Right atrium auricular region (tissue), 2 donors: ENCODE results near the gene CABLES1. TPM values are rescaled to one million over a fixed set of nuclear protein-coding genes. Genes with fewer than 3 reads are reported as not detected.

Experiments
- DNase-seq: peaks from one replicate; pipeline ENCODE4 v3.0.0-alpha.2; 2019; ENCODE audit warnings: low spot score
- H3K27ac ChIP-seq, 2 donors: fragments of 200-600 bp; sonication (generic); 1 replicate in 1 of 2; 2 replicates in 1 of 2; pipeline ENCODE4 v1.5.1; 2016 to 2019
- H3K27me3 ChIP-seq, 2 donors: fragments of 200-600 bp; sonication (generic); one replicate each; pipeline versions ENCODE4 v1.5.1 to v1.6.0; 2017 to 2019
- H3K36me3 ChIP-seq: fragments of 200-600 bp; sonication (generic); one replicate; pipeline ENCODE4 v1.5.1; 2016
- H3K4me1 ChIP-seq, 2 donors: fragments of 200-600 bp; sonication (generic); one replicate each; pipeline versions ENCODE4 v1.5.1 to v1.6.0; 2017 to 2019
- H3K4me3 ChIP-seq, 2 donors: fragments of 200-600 bp; sonication (generic); 1 replicate in 1 of 2; 2 replicates in 1 of 2; pipeline ENCODE4 v1.5.1; 2017 to 2019; ENCODE audit warnings: mild to moderate bottlenecking in 1 of 2, moderate library complexity in 1 of 2
- H3K9me3 ChIP-seq, 2 donors: fragments of 200-600 bp; sonication (generic); one replicate each; pipeline ENCODE4 v1.5.1; 2019
- CTCF ChIP-seq, 2 donors: fragments of 200-600 bp; sonication (generic); IDR thresholded peaks; one replicate each; pipeline ENCODE4 v1.5.1; 2019; ENCODE audit warnings: antibody characterized with exemption in 2 of 2
- total RNA-seq, 2 donors: library from RNA; depleted of rRNA; stranded (reverse); fragments of >200 nt; gene quantifications; one replicate each; pipeline ENCODE4 v1.1.0, GENCODE V29; 2016

CABLES1 gene
- total RNA-seq, 2 donors from 2014 or later, result 5.4 to 6.9 TPM

- no peak overlapping the region for H3K4me3 ChIP-seq
- no peaks in the 10 kb centered on the region for H3K36me3 ChIP-seq
- H3K27me3 ChIP-seq, result no peaks in the 10 kb centered on the region
- H3K9me3 ChIP-seq, result peaks cover 0 to 7% of the 10 kb centered on the region in 2 donors
- DNase-seq, result no peak
- no peak overlapping the region for H3K27ac ChIP-seq
- no peak for TF ChIP-seq CTCF (IDR thresholded peaks at IDR 0.05)
- H3K4me1 ChIP-seq, result peaks cover 0 to 7% of the 10 kb centered on the region in 2 donors
Observed at GRCh38 chr18:23115683-23116096, 19.6 kb upstream of the CABLES1 start.

GRCh38 chr18:23121133-23121532, 14.2 kb upstream of the CABLES1 start:
- no peaks in the 10 kb centered on the region for H3K4me1 ChIP-seq

GRCh38 chr18:23122334-23123229, 12.7 kb upstream of the CABLES1 start:
- H3K4me1 ChIP-seq, result no peaks in the 10 kb centered on the region
- H3K4me3 ChIP-seq, result no peak overlapping the region
- H3K27me3 ChIP-seq, result no peaks in the 10 kb centered on the region
- H3K36me3 ChIP-seq, result no peaks in the 10 kb centered on the region
- no peaks in the 10 kb centered on the region for H3K9me3 ChIP-seq
- no peak overlapping the region for H3K27ac ChIP-seq
- TF ChIP-seq CTCF (IDR thresholded peaks at IDR 0.05), result no peak
- no peak for DNase-seq

More at GRCh38 chr18:23121133-23121532, 14.2 kb upstream of the CABLES1 start:
- H3K36me3 ChIP-seq, result no peaks in the 10 kb centered on the region
- H3K27ac ChIP-seq, result no peak overlapping the region
- no peak for DNase-seq
- no peak overlapping the region for H3K4me3 ChIP-seq
- no peaks in the 10 kb centered on the region for H3K9me3 ChIP-seq
- no peak for TF ChIP-seq CTCF (IDR thresholded peaks at IDR 0.05)
- H3K27me3 ChIP-seq, result no peaks in the 10 kb centered on the region

- Histone ChIP-seq H3K4me3 (no peak overlapping the region), H3K27ac (no peak overlapping the region), H3K27me3 (no peaks in the 10 kb centered on the region), H3K4me1 (no peaks in the 10 kb centered on the region), H3K9me3 (no peaks in the 10 kb centered on the region), H3K36me3 (no peaks in the 10 kb centered on the region)
- no peak for TF ChIP-seq CTCF (IDR thresholded peaks at IDR 0.05)
- DNase-seq, result no peak
Observed at GRCh38 chr18:23126376-23127056, 8.8 kb upstream of the CABLES1 start.

GRCh38 chr18:23127090-23127489, 8.2 kb upstream of the CABLES1 start:
- no peak for DNase-seq

More at GRCh38 chr18:23127090-23127489, 8.2 kb upstream of the CABLES1 start:
- Histone ChIP-seq H3K4me3 (no peak overlapping the region), H3K27ac (no peak overlapping the region), H3K36me3 (no peaks in the 10 kb centered on the region), H3K9me3 (no peaks in the 10 kb centered on the region), H3K4me1 (no peaks in the 10 kb centered on the region), H3K27me3 (no peaks in the 10 kb centered on the region)
- no peak for TF ChIP-seq CTCF (IDR thresholded peaks at IDR 0.05)
